Embryonic facial prominence (tissue), 1 donor: ENCODE results near the gene TP53TG3C.
"Not testable (repeated sequence)": the region's sequence is repeated elsewhere in the genome, so short reads cannot be mapped to it uniquely, and the experiment has no call there.

Source experiments
- DNase-seq: peaks from one replicate; pipeline ENCODE4 v3.0.0-alpha.2; 2016; ENCODE audit errors: extremely low spot score

Gene TP53TG3C

GRCh38 chr16:33193926-33194325 is at the start of gene TP53TG3C:
TSS of gene TP53TG3C (plus strand) at chr16:33194226. CDS start at chr16:33194294, 68 bp downstream.
- not testable (repeated sequence) for DNase-seq
